HepG2 (cell line): ENCODE results near the gene RARA. TPM values are rescaled to one million over a fixed set of nuclear protein-coding genes. Genes with fewer than 3 reads are reported as not detected.
A peak's percentile ranks its signal among the peaks of the same experiment; 100 is the strongest.

Source experiments
- ARNTL ChIP-seq: sonication (generic); formaldehyde crosslinking; IDR thresholded peaks from 2 replicates; pipeline ENCODE4 v1.4.0; 2020; ENCODE audit warnings: mild to moderate bottlenecking, missing genetic modification reagents
- CERS6 ChIP-seq: sonication (generic); formaldehyde crosslinking; IDR thresholded peaks from 2 replicates; pipeline ENCODE4 v1.5.0; 2020; ENCODE audit warnings: missing genetic modification reagents
- CREM ChIP-seq, 2 experiments: sonication (generic) in 1 of 2; formaldehyde crosslinking in 1 of 2; IDR thresholded peaks; 2 replicates each; pipeline versions ENCODE4 v1.4.0 to v1.6.1; 2016 to 2020; ENCODE audit warnings: antibody characterized with exemption in 1 of 2, mild to moderate bottlenecking in 1 of 2, missing genetic modification reagents in 1 of 2
- FOXP4 ChIP-seq: sonication (generic); formaldehyde crosslinking; IDR thresholded peaks from 2 replicates; pipeline ENCODE4 v1.4.0; 2020; ENCODE audit warnings: missing genetic modification reagents
- PBX3 ChIP-seq: sonication (generic); formaldehyde crosslinking; IDR thresholded peaks from 2 replicates; pipeline ENCODE4 v1.8.1; 2023; ENCODE audit warnings: missing genetic modification reagents, inconsistent platforms, borderline replicate concordance
- TBX2 ChIP-seq: sonication (generic); formaldehyde crosslinking; IDR thresholded peaks from 2 replicates; pipeline ENCODE4 v1.5.0; 2020; ENCODE audit warnings: missing genetic modification reagents, mild to moderate bottlenecking, borderline replicate concordance
- TCF12 ChIP-seq, 2 experiments: fragments of 450-650 bp in 1 of 2; sonication (generic) in 1 of 2; formaldehyde crosslinking in 1 of 2; IDR thresholded peaks; 2 replicates each; pipeline versions ENCODE4 v1.6.1 to v1.8.0; 2017 to 2022; ENCODE audit warnings: antibody characterized with exemption in 1 of 2, mild to moderate bottlenecking in 1 of 2, missing genetic modification reagents in 1 of 2, moderate library complexity in 1 of 2
- TRIM22 ChIP-seq: fragments of 450-650 bp; IDR thresholded peaks from 2 replicates; pipeline ENCODE4 v1.6.1; 2017
- ZNF276 ChIP-seq: sonication (generic); formaldehyde crosslinking; IDR thresholded peaks from 2 replicates; pipeline ENCODE4 v1.4.0; 2020; ENCODE audit warnings: mild to moderate bottlenecking, low read depth, missing genetic modification reagents
- ZNF503 ChIP-seq: sonication (generic); formaldehyde crosslinking; IDR thresholded peaks from 2 replicates; pipeline ENCODE4 v1.4.0; 2020; ENCODE audit warnings: missing genetic modification reagents
- ZNF574 ChIP-seq: sonication (generic); formaldehyde crosslinking; IDR thresholded peaks from 2 replicates; pipeline ENCODE4 v1.4.0; 2020; ENCODE audit warnings: missing genetic modification reagents
- polyA plus RNA-seq, 8 experiments: library from polyadenylated mRNA; depleted of rRNA in 3 of 8; stranded (reverse) in 7 of 8; unstranded in 1 of 8; fragments of >200 nt; fragmentation: Illumina TruSeq in 4 of 8; extraction: Trizol in 4 of 8; gene quantifications; 2 replicates each; pipeline versions ENCODE4 v1.2.1 to v1.2.3, GENCODE V29; 2011 to 2016; ENCODE audit warnings: low read depth in 4 of 8, missing spikeins in 1 of 8, mixed read lengths in 1 of 8; ENCODE audit not compliant: insufficient read depth in 1 of 8
- total RNA-seq, 5 experiments: library from RNA; depleted of rRNA; stranded (reverse); fragments of >200 nt; fragmentation: Illumina TruSeq; extraction: Trizol; gene quantifications; 2 replicates each; pipeline ENCODE4 v1.2.3, GENCODE V29; 2016; ENCODE audit warnings: low read depth in 1 of 5

RARA gene
- total and polyA plus RNA-seq, 2 of the 13 experiments (the other 11 are each of a cell fraction or from before 2014, with no cell fraction given): 6.4 to 8.6 TPM

- peak; percentile 96 for TF ChIP-seq ARNTL
- no peak for TF ChIP-seq PBX3 (CRISPR knock-in tag)
- TF ChIP-seq CERS6 (CRISPR knock-in tag): no peak; the same call in 1 of the 2 replicates
- TF ChIP-seq ZNF276 (CRISPR knock-in tag): peak; percentile 79; the same call in 1 of the 2 replicates
- TF ChIP-seq ZNF503 (CRISPR knock-in tag): peak; percentile 66; the same call in 1 of the 2 replicates
- TF ChIP-seq TBX2 (CRISPR knock-in tag): peak; percentile 82; the same call in 1 of the 2 replicates
- TF ChIP-seq FOXP4 (CRISPR knock-in tag): no peak
- no peak for TF ChIP-seq TRIM22
- TF ChIP-seq ZNF574: peak; percentile 48
- no peak for TF ChIP-seq TCF12 (IDR thresholded peaks at IDR 0.05)
- peak; percentile 75; the same call in 1 of the 2 replicates for TF ChIP-seq TCF12 (CRISPR knock-in tag; IDR thresholded peaks at IDR 0.05)
- no peak for TF ChIP-seq CREM (IDR thresholded peaks at IDR 0.05)
- no peak for TF ChIP-seq CREM (CRISPR knock-in tag; IDR thresholded peaks at IDR 0.05)
Observed at GRCh38 chr17:40317880-40318829, 9.2 kb downstream of the RARA start (continued).
